ENCODE measurements around the gene PSMD11.

DNA sequence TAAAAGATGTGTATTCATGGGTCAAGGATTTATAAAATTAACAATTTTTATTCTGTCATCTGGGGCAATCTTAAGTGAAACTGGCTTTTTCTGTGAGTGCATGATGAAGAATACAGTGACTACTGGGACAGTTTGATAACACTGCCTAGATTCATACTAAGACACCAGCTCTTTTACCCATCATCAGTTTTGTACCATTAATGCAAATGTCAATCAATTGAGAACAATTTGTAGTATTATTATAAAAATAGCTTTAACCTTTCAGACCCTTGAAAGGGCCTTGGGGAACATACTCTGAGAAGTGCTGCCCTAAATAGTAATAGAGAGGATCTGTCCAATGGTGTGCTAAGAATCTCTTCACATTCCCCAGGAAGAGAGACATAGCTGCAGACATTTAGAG, 45.4 kb upstream of the PSMD11 start:
- TF ChIP-seq, protein P1, sequence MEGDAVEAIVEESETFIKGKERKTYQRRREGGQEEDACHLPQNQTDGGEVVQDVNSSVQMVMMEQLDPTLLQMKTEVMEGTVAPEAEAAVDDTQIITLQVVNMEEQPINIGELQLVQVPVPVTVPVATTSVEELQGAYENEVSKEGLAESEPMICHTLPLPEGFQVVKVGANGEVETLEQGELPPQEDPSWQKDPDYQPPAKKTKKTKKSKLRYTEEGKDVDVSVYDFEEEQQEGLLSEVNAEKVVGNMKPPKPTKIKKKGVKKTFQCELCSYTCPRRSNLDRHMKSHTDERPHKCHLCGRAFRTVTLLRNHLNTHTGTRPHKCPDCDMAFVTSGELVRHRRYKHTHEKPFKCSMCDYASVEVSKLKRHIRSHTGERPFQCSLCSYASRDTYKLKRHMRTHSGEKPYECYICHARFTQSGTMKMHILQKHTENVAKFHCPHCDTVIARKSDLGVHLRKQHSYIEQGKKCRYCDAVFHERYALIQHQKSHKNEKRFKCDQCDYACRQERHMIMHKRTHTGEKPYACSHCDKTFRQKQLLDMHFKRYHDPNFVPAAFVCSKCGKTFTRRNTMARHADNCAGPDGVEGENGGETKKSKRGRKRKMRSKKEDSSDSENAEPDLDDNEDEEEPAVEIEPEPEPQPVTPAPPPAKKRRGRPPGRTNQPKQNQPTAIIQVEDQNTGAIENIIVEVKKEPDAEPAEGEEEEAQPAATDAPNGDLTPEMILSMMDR (IDR thresholded peaks at IDR 0.05; ENCODE audit: insufficient read depth, low read length, poor library complexity, severe bottlenecking) = no peak
- TF ChIP-seq EZH2phosphoT487 (conservative IDR thresholded peaks at IDR 0.05; ENCODE audit: low read length) = no peak
